ENCODE data around the gene PDE4D.
A peak's percentile ranks its signal among the peaks of the same experiment; 100 is the strongest.

Gene PDE4D

DNA sequence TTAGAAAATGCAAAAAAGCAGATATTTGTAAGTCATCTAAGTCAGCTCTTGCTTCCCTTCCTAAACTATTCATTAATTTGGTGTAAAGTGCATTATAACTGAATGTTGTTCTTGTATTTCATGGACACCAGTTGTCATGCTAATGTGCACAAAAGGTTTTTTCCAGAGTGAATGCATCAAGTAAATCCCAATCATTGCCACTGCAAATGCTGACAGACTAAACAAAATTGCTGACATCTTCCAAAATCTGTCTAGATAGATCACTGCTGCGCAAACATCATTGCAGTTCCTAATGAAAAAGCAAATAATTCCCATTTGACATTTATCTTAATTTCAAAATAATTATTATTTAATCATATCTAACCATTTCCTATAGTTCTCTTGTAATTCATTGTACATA is 161.7 kb downstream of the PDE4D start:
- DNase-seq, result no peak

- no peak for DNase-seq
Measured at GRCh38 chr5:59729820-59730219, 163.7 kb downstream of the PDE4D start.

DNA sequence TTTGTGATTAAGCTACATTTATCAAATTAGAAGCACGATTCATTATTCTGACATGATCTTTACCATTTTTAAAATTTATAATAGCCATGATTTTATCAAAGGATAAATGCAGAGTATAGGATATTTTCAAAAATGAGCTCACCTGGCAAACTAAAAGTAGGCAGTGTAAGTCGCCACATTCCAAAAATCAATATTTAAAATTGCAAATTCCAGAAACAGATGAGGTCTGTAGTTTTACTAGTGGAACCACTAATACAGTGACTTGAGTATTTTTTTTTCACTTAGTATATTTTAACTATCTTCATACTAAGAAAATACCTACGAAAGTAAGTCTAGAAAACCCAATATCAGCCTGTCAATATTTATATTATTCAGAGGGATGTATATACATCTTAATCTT is 164.2 kb downstream of the PDE4D start:
- DNase-seq, result no peak

DNA sequence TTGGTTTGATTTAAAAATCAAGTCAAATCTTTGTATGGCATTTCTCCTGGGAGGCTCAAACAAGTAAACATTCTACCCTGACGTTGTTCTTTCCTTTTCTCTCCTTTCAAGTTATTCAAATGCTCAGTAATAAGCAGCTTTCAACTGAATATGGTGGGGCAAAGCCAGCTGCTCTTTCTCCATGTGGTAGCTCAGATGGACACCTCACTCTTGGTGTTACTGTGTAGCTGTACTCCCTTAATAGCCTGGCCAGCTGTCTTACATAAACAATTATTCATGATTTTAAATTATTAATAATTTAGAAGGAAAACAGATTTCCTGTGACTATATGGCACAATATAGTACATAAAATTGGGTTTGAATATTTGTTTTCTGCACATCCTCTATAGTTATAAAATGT is 165.2 kb downstream of the PDE4D start:
- DNase-seq, result peak; percentile 49

DNA sequence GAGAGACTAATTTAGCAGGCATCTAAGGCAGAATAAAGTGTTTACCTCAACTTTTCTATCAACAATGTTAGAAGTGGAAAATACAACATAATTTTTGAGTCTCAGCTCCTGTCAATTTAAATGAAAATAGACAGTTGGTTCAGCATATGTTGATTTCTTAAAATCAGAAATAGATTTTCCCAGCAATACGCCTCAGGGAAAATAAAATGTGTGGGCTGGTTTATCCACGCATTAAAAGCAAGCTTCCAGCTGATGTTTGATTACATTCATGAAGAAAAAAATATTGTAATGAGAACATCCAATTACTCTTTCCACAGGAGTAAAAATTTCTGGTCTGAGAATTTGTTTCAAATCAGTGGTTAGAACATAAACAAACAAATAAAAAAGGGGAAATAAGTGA is 166.3 kb downstream of the PDE4D start:
- DNase-seq, result no peak

GRCh38 chr5:59725392-59725767 is 168.1 kb downstream of the PDE4D start:
- DNase-seq, result no peak

GRCh38 chr5:59724482-59725391 is 168.8 kb downstream of the PDE4D start:
- DNase-seq, result peak; percentile 75

DNA sequence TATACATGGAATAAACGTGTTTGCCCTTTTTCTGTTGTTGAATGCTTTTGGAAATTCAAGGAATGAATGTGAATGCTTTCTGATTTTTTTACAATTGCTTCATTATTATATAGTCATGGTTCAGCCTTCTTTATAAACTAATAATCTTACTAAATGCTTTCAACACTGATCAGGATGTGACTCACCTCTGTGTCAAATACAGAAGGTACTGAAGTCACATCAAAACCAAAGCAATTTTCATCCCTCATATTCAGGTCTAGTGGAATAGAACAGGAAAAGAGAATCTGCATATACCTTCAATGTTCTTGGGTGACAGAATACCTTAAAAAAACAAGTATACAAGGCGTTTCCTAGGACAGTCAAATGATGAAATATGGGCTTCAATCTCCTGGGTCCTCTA is 170.7 kb downstream of the PDE4D start:
- no peak for DNase-seq

- no peak for DNase-seq
Measured at GRCh38 chr5:59721741-59722140, 171.8 kb downstream of the PDE4D start.

GRCh38 chr5:59720063-59720462 is 173.5 kb downstream of the PDE4D start:
- no peak for DNase-seq

DNA sequence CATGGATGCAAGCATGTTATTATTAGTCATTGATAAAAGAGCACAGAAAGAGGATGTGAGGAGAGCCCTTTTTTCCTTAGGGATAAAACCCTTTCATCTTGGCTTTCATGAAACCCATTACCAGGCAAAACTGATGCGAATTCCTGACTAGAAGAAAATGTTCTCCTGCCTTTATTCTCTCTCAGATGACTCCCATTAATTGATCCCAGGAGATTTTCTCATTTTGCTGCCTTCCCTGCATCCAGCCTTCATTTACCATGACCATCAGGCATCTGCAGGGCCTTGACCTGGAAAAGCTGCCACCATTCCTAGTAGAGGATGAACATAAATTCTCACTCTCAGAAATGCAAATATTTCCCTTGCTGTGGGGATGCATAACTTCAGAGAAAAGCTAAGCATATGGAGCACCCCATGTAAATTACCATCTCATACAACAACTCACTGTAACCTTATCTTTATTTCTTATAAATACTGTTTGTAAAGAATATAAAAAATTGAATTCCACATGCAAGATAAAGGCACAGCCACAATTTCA is 176.5 kb downstream of the PDE4D start:
- no peak for DNase-seq

GRCh38 chr5:59716029-59716428 is 177.5 kb downstream of the PDE4D start:
- DNase-seq, result no peak

- DNase-seq, result no peak
Measured at GRCh38 chr5:59715228-59715627, 178.3 kb downstream of the PDE4D start.

- no peak for DNase-seq
Measured at GRCh38 chr5:59713498-59713844, 180.1 kb downstream of the PDE4D start.

GRCh38 chr5:59712836-59713497 is 180.6 kb downstream of the PDE4D start:
- peak; percentile 37 for DNase-seq

- DNase-seq, result no peak
Measured at GRCh38 chr5:59711310-59711709, 182.2 kb downstream of the PDE4D start.

GRCh38 chr5:59709846-59710245 is 183.7 kb downstream of the PDE4D start:
- no peak for DNase-seq

- DNase-seq, result no peak
Measured at GRCh38 chr5:59709346-59709821, 184.1 kb downstream of the PDE4D start.

DNA sequence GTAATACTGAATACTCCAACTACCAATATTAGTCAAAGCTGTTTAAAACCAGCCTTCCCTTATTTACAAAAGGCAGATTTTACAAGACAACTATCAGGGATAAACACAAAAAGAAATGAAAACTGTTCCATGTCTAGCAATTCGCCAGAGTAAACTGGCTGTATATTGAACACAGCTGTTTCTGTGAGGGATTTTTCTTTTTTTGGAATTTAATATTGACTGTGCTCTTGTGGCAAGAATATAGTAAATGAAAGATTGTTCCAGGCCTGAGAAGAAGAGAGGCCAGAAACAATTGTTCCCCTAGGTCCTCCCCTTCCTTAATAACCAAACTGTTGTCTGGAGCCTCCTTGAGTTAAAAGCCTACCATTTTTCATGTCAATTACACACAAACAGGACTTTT is 188.6 kb downstream of the PDE4D start:
- DNase-seq, result no peak

- DNase-seq, result no peak
Measured at GRCh38 chr5:59703789-59704188, 189.7 kb downstream of the PDE4D start.

DNA sequence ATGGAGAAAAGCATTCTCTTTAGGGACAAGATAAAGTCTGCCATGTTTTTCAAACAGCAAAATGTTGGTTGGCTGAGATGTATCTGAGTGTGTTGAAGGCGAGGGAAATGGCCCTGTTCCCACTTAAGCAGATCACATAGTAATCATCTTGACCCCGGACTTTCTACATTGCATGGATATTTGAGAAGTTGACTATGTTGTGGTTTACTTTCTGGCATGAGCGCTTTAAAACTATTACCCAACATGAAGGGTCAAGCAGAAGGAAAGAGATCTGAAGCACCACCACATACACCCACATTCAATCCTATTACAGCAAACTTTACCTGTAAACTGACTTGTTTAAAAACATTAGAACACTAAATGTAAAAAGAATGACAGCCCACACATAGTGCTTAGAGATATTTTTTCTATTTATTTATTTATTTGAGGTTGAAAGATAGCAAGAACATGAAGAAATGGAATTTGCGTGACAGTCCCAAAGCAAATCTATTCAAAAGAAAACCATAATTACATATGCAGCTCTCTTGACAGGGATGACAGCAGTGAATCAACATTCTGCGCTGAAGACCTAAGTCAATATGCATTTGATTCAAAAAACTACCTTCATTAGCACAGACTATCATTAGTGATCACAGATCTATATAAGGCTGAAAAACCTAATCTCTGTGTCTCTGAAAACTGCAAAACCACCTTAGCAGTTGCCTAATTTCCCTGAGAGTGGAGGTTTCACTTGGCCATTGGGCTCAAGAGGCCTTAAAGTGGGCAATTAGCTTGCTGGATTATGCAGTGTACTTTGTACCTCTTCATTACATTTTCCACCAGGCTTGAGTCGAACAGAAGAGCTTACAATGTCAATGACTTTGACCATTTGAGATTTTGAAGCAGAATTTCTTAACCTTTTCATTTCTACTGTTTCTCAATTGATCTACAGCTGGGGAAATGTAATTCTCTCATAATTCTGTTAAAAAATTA is 195.0 kb downstream of the PDE4D start:
- no peak for DNase-seq

- no peak for DNase-seq
Measured at GRCh38 chr5:59694411-59694810, 199.1 kb downstream of the PDE4D start.

Data from NCI-H82 (cell line).